GM19467 (cell line): ENCODE data around the gene GNPTG.

Source experiments
- ATAC-seq: cut with Tn5 transposase; IDR thresholded peaks from one replicate; pipeline ENCODE4 v1.9.1; 2021; ENCODE audit warnings: mild to moderate bottlenecking, moderate library complexity; ENCODE audit not compliant: unreplicated experiment

GNPTG gene

GRCh38 chr16:1346422-1347285 lies 5.1 kb upstream of the GNPTG start:
- no peak for ATAC-seq

- ATAC-seq: no peak
Observed at GRCh38 chr16:1347286-1347855, 4.4 kb upstream of the GNPTG start.

- ATAC-seq: no peak
Observed at GRCh38 chr16:1347962-1348361, 3.8 kb upstream of the GNPTG start.

GRCh38 chr16:1348441-1348840 lies 3.3 kb upstream of the GNPTG start:
- ATAC-seq: no peak

- no peak for ATAC-seq
Observed at GRCh38 chr16:1348926-1349325, 2.8 kb upstream of the GNPTG start.

- no peak for ATAC-seq
Observed at GRCh38 chr16:1349351-1349750, 2.4 kb upstream of the GNPTG start.

GRCh38 chr16:1349951-1350350 lies 1.8 kb upstream of the GNPTG start:
- ATAC-seq: no peak

GRCh38 chr16:1350691-1351090 lies 1.0 kb upstream of the GNPTG start:
- no peak for ATAC-seq

GRCh38 chr16:1351215-1351581 lies 533 bp upstream of the GNPTG start:
- peak; percentile 5 for ATAC-seq

- no peak for ATAC-seq
Observed at GRCh38 chr16:1354815-1355540, 3.2 kb downstream of the GNPTG start.

- ATAC-seq: no peak
Observed at GRCh38 chr16:1355591-1355990, 3.9 kb downstream of the GNPTG start.

- no peak for ATAC-seq
Observed at GRCh38 chr16:1356061-1356900, 4.5 kb downstream of the GNPTG start.

GRCh38 chr16:1357906-1358566 lies 6.3 kb downstream of the GNPTG start:
- no peak for ATAC-seq

- no peak for ATAC-seq
Observed at GRCh38 chr16:1361685-1362360, 10.1 kb downstream of the GNPTG start.

- ATAC-seq: no peak
Observed at GRCh38 chr16:1362807-1363206, 11.1 kb downstream of the GNPTG start.

GRCh38 chr16:1363501-1364041 lies 11.8 kb downstream of the GNPTG start:
- no peak for ATAC-seq

GRCh38 chr16:1364510-1364909 lies 12.8 kb downstream of the GNPTG start:
- ATAC-seq: no peak

- no peak for ATAC-seq
Observed at GRCh38 chr16:1366060-1366711, 14.5 kb downstream of the GNPTG start.

- ATAC-seq: no peak
Observed at GRCh38 chr16:1366712-1367299, 15.1 kb downstream of the GNPTG start.
